Trophoblast cell (in vitro differentiated cells and primary cell): ENCODE measurements around the gene CSF3R.
A peak's percentile ranks its signal among the peaks of the same experiment; 100 is the strongest.

Source experiments
- DNase-seq, 2 donors: peaks; one replicate each; pipeline ENCODE4 v3.0.0-alpha.2; 2016
- H2AFZ ChIP-seq: 2 replicates; pipeline ENCODE4 v1.6.1; 2013; ENCODE audit warnings: low read length, moderate library complexity, mild to moderate bottlenecking; ENCODE audit not compliant: insufficient read depth, poor library complexity
- H2AK5ac ChIP-seq: 2 replicates; pipeline ENCODE4 v1.6.1; 2013; ENCODE audit warnings: mild to moderate bottlenecking, low read length
- H2BK120ac ChIP-seq: 2 replicates; pipeline ENCODE4 v1.6.1; 2013; ENCODE audit warnings: low read length, mild to moderate bottlenecking, moderate library complexity; ENCODE audit not compliant: insufficient read depth, poor library complexity
- H2BK12ac ChIP-seq: 2 replicates; pipeline ENCODE4 v1.6.1; 2013; ENCODE audit warnings: mild to moderate bottlenecking, low read length, moderate library complexity
- H2BK5ac ChIP-seq: 2 replicates; pipeline ENCODE4 v1.6.1; 2013; ENCODE audit warnings: low read length, low read depth, moderate library complexity, mild to moderate bottlenecking; ENCODE audit not compliant: poor library complexity
- H3K14ac ChIP-seq: 2 replicates; pipeline ENCODE4 v1.6.1; 2013; ENCODE audit warnings: mild to moderate bottlenecking, low read length
- H3K18ac ChIP-seq: 2 replicates; pipeline ENCODE4 v1.6.1; 2013; ENCODE audit warnings: mild to moderate bottlenecking, low read length
- H3K23ac ChIP-seq: 2 replicates; pipeline ENCODE4 v1.6.1; 2013; ENCODE audit warnings: low read length
- H3K27ac ChIP-seq: 2 replicates; pipeline ENCODE4 v1.5.1; 2013; ENCODE audit warnings: low read depth, mild to moderate bottlenecking, inconsistent platforms, low read length, moderate library complexity
- H3K27me3 ChIP-seq: 2 replicates; pipeline ENCODE4 v1.6.1; 2013; ENCODE audit warnings: inconsistent platforms, mild to moderate bottlenecking, low read length, moderate library complexity; ENCODE audit not compliant: insufficient read depth
- H3K36me3 ChIP-seq, 2 experiments: 1 replicate in 1 of 2; 2 replicates in 1 of 2; pipeline ENCODE4 v1.6.1; 2013; ENCODE audit warnings: low read length in 2 of 2, mild to moderate bottlenecking in 2 of 2, moderate library complexity in 1 of 2; ENCODE audit not compliant: insufficient read depth in 2 of 2, control insufficient read depth in 1 of 2
- H3K4ac ChIP-seq: 2 replicates; pipeline ENCODE4 v1.6.1; 2013; ENCODE audit warnings: low read depth, mild to moderate bottlenecking, low read length, moderate library complexity
- H3K4me1 ChIP-seq, 2 experiments: 1 replicate in 1 of 2; 2 replicates in 1 of 2; pipeline ENCODE4 v1.6.1; 2013; ENCODE audit warnings: low read length in 2 of 2, mild to moderate bottlenecking in 2 of 2, moderate library complexity in 1 of 2; ENCODE audit not compliant: insufficient read depth in 2 of 2, control insufficient read depth in 1 of 2
- H3K4me2 ChIP-seq: 2 replicates; pipeline ENCODE4 v1.6.1; 2013; ENCODE audit warnings: inconsistent platforms, mild to moderate bottlenecking, low read length, moderate library complexity
- H3K4me3 ChIP-seq: 2 replicates; pipeline ENCODE4 v1.5.1; 2013; ENCODE audit warnings: mild to moderate bottlenecking, low read depth, low read length, inconsistent platforms
- H3K79me1 ChIP-seq: one replicate; pipeline ENCODE4 v1.6.1; 2013; ENCODE audit warnings: low read length
- H3K79me2 ChIP-seq: 2 replicates; pipeline ENCODE4 v1.6.1; 2013; ENCODE audit warnings: low read length, mild to moderate bottlenecking; ENCODE audit not compliant: control insufficient read depth, insufficient read depth, poor library complexity
- H3K9ac ChIP-seq: 2 replicates; pipeline ENCODE4 v1.6.1; 2013; ENCODE audit warnings: mild to moderate bottlenecking, low read length
- H3K9me3 ChIP-seq: 2 replicates; pipeline ENCODE4 v1.6.1; 2013; ENCODE audit warnings: low read depth, mild to moderate bottlenecking, control low read depth, inconsistent platforms, low read length; ENCODE audit not compliant: insufficient read depth
- H4K12ac ChIP-seq: 2 replicates; pipeline ENCODE4 v1.6.1; 2013; ENCODE audit warnings: low read depth, mild to moderate bottlenecking, low read length, moderate library complexity
- H4K8ac ChIP-seq: 2 replicates; pipeline ENCODE4 v1.6.1; 2013; ENCODE audit warnings: low read depth, mild to moderate bottlenecking, low read length, moderate library complexity
- H4K91ac ChIP-seq: one replicate; pipeline ENCODE4 v1.6.1; 2013; ENCODE audit warnings: low read depth, mild to moderate bottlenecking, low read length, moderate library complexity
- WGBS: extraction: QIAGEN DNeasy Blood & Tissue Kit; methylation state at CpG from one replicate; pipeline ENCODE4 v1.1.7; 2013; ENCODE audit warnings: missing lambda C conversion rate; ENCODE audit not compliant: insufficient read length, insufficient coverage; ENCODE audit errors: extremely low coverage; 5-methylcytosine and 5-hydroxymethylcytosine counted together

CSF3R gene

GRCh38 chr1:36486439-36487335 lies 4.0 kb upstream of the CSF3R start:
- H2AFZ ChIP-seq: no peak overlapping the region
- WGBS: no CpG with 5 or more reads among the region's 17 CpGs

GRCh38 chr1:36486093-36486438 lies 3.4 kb upstream of the CSF3R start:
- H3K4ac ChIP-seq: no peak overlapping the region
- no CpG with 5 or more reads among the region's 2 CpGs for WGBS

More at GRCh38 chr1:36486439-36487335, 4.0 kb upstream of the CSF3R start:
- H4K91ac ChIP-seq: peak overlapping the region; percentile 64
- peaks cover 9 to 13% of the 10 kb centered on the region in 2 experiments for H3K4me1 ChIP-seq
- H2BK12ac ChIP-seq: no peak overlapping the region
- H3K4me3 ChIP-seq: no peak overlapping the region
- H3K23ac ChIP-seq: no peak overlapping the region
- no peak overlapping the region for H3K4me2 ChIP-seq
- no peaks in the 10 kb centered on the region for H3K36me3 ChIP-seq
- H2AK5ac ChIP-seq: no peak overlapping the region
- peaks cover 7% of the 10 kb centered on the region for H3K79me2 ChIP-seq
- H4K12ac ChIP-seq: no peak overlapping the region
- H2BK5ac ChIP-seq: peak overlapping the region; percentile 37
- no peak overlapping the region for H3K4ac ChIP-seq
- H3K18ac ChIP-seq: no peak overlapping the region
- H4K8ac ChIP-seq: no peak overlapping the region
- peak overlapping the region; percentile 65 for H3K27ac ChIP-seq
- peak; percentile 85 to 93 for DNase-seq
- H3K14ac ChIP-seq: no peak overlapping the region
- H3K79me1 ChIP-seq: peaks cover 20% of the 10 kb centered on the region
- H3K27me3 ChIP-seq: no peaks in the 10 kb centered on the region
- peak overlapping the region; percentile 32 for H2BK120ac ChIP-seq
- H3K9me3 ChIP-seq: peaks cover 1% of the 10 kb centered on the region
- no peak overlapping the region for H3K9ac ChIP-seq

GRCh38 chr1:36484099-36484498 lies 1.4 kb upstream of the CSF3R start:
- H4K12ac ChIP-seq: no peak overlapping the region
- no peak overlapping the region for H2AFZ ChIP-seq
- peaks cover 4% of the 10 kb centered on the region for H3K9me3 ChIP-seq
- peaks cover 0 to 3% of the 10 kb centered on the region in 2 experiments for H3K36me3 ChIP-seq
- H3K79me2 ChIP-seq: peaks cover 7% of the 10 kb centered on the region
- H3K4me1 ChIP-seq: peaks cover 9 to 17% of the 10 kb centered on the region in 2 experiments
- no peak overlapping the region for H3K23ac ChIP-seq
- no peak overlapping the region for H2BK12ac ChIP-seq
- WGBS: no CpG with 5 or more reads among the region's 2 CpGs
- H2BK120ac ChIP-seq: no peak overlapping the region
- peaks cover 22% of the 10 kb centered on the region for H3K79me1 ChIP-seq
- H4K91ac ChIP-seq: no peak overlapping the region
- no peaks in the 10 kb centered on the region for H3K27me3 ChIP-seq
- H3K4me2 ChIP-seq: no peak overlapping the region
- H3K14ac ChIP-seq: no peak overlapping the region
- no peak overlapping the region for H3K9ac ChIP-seq
- no peak overlapping the region for H4K8ac ChIP-seq
- H3K4me3 ChIP-seq: no peak overlapping the region
- no peak overlapping the region for H3K27ac ChIP-seq
- H3K4ac ChIP-seq: no peak overlapping the region
- no peak overlapping the region for H3K18ac ChIP-seq
- no peak overlapping the region for H2AK5ac ChIP-seq
- DNase-seq: no peak
- H2BK5ac ChIP-seq: no peak overlapping the region

More at GRCh38 chr1:36486093-36486438, 3.4 kb upstream of the CSF3R start:
- peaks cover 20% of the 10 kb centered on the region for H3K79me1 ChIP-seq
- no peak overlapping the region for H3K23ac ChIP-seq
- H3K79me2 ChIP-seq: peaks cover 7% of the 10 kb centered on the region
- H3K4me2 ChIP-seq: no peak overlapping the region
- no peak overlapping the region for H3K18ac ChIP-seq
- no peak overlapping the region for H3K9ac ChIP-seq
- no peak overlapping the region for H2AFZ ChIP-seq
- H2BK12ac ChIP-seq: no peak overlapping the region
- no peak overlapping the region for H2BK5ac ChIP-seq
- H4K12ac ChIP-seq: no peak overlapping the region
- H2AK5ac ChIP-seq: no peak overlapping the region
- H2BK120ac ChIP-seq: no peak overlapping the region
- H3K36me3 ChIP-seq: peaks cover 0 to 2% of the 10 kb centered on the region in 2 experiments
- H3K14ac ChIP-seq: no peak overlapping the region
- H3K4me1 ChIP-seq: peaks cover 9 to 13% of the 10 kb centered on the region in 2 experiments
- DNase-seq: no peak
- peak overlapping the region; percentile 15 for H4K91ac ChIP-seq
- no peak overlapping the region for H3K4me3 ChIP-seq
- H3K27ac ChIP-seq: no peak overlapping the region
- H3K9me3 ChIP-seq: peaks cover 1% of the 10 kb centered on the region
- no peak overlapping the region for H4K8ac ChIP-seq
- H3K27me3 ChIP-seq: no peaks in the 10 kb centered on the region

- Histone ChIP-seq H3K9ac (no peak overlapping the region), H4K12ac (peak overlapping the region; percentile 6), H3K4ac (peak overlapping the region; percentile 54)
Observed at GRCh38 chr1:36481771-36482723, 666 bp downstream of the CSF3R start.

More at GRCh38 chr1:36481771-36482723, 666 bp downstream of the CSF3R start:
- H2AK5ac ChIP-seq: no peak overlapping the region
- 100% methylated on average over 2 of the region's 26 CpGs for WGBS
- H3K9me3 ChIP-seq: peaks cover 4% of the 10 kb centered on the region
- peak overlapping the region; percentile 71 for H2BK5ac ChIP-seq
- peak overlapping the region; percentile 25 for H3K4me2 ChIP-seq
- H3K14ac ChIP-seq: peak overlapping the region; percentile 16
- peaks cover 18% of the 10 kb centered on the region for H3K79me1 ChIP-seq
- peak overlapping the region; percentile 75 for H4K8ac ChIP-seq
- peak overlapping the region; percentile 77 for H3K27ac ChIP-seq
- peaks cover 0 to 3% of the 10 kb centered on the region in 2 experiments for H3K36me3 ChIP-seq
- no peak overlapping the region for H3K23ac ChIP-seq
- H3K18ac ChIP-seq: peak overlapping the region; percentile 32
- H2BK12ac ChIP-seq: peak overlapping the region; percentile 6
- no peak overlapping the region for H3K4me3 ChIP-seq
- H4K91ac ChIP-seq: peak overlapping the region; percentile 72
- H2AFZ ChIP-seq: peak overlapping the region; percentile 50
- DNase-seq: peak in 1 of 2 donors; percentile 23
- peak overlapping the region; percentile 61 for H2BK120ac ChIP-seq
- H3K27me3 ChIP-seq: no peaks in the 10 kb centered on the region
- H3K79me2 ChIP-seq: peaks cover 5% of the 10 kb centered on the region
- H3K4me1 ChIP-seq: peaks cover 9 to 13% of the 10 kb centered on the region in 2 experiments
